Measurements from ENCODE around the gene LGI4.

GRCh38 chr19:35093430-35093829 is 41.4 kb downstream of the LGI4 start:
- TF ChIP-seq CTCF (IDR thresholded peaks at IDR 0.05) = no peak
- no peak for TF ChIP-seq POLR2A (IDR thresholded peaks at IDR 0.05)
